GM10266 (cell line): ENCODE data around the gene DAG1.

Experiments
- DNase-seq: peaks from one replicate; pipeline ENCODE4 v3.0.0; 2012; ENCODE audit errors: extremely low spot score
- CTCF ChIP-seq: IDR thresholded peaks from 2 replicates; pipeline ENCODE4 v1.5.1; 2012; ENCODE audit warnings: mild to moderate bottlenecking, low read depth; ENCODE audit not compliant: control insufficient read depth, insufficient read depth; ENCODE audit errors: missing control alignments

DAG1 gene

GRCh38 chr3:49518441-49518840 lies 48.4 kb downstream of the DAG1 start:
- no peak for DNase-seq
- no peak for TF ChIP-seq CTCF

GRCh38 chr3:49519296-49519695 lies 49.2 kb downstream of the DAG1 start:
- no peak for DNase-seq
- TF ChIP-seq CTCF: no peak

GRCh38 chr3:49519916-49520385 lies 49.9 kb downstream of the DAG1 start:
- TF ChIP-seq CTCF: no peak
- no peak for DNase-seq

GRCh38 chr3:49523756-49524747 lies 54.0 kb downstream of the DAG1 start:
- no peak for TF ChIP-seq CTCF
- no peak for DNase-seq

GRCh38 chr3:49529567-49529966 lies 59.5 kb downstream of the DAG1 start:
- DNase-seq: peak; percentile 36
- no peak for TF ChIP-seq CTCF

- no peak for TF ChIP-seq CTCF
- no peak for DNase-seq
Measured at GRCh38 chr3:49530231-49530630, 60.2 kb downstream of the DAG1 start.

- TF ChIP-seq CTCF: no peak
- no peak for DNase-seq
Measured at GRCh38 chr3:49530701-49531100, 60.6 kb downstream of the DAG1 start.
